GF-D8 (cell line): Measurements from ENCODE around the gene CDT1.
"Not testable (repeated sequence)": the region's sequence is repeated elsewhere in the genome, so short reads cannot be mapped to it uniquely, and the experiment has no call there.

Experiments
- DNase-seq: peaks from one replicate; lab custom pipeline; 2025; lab: John Stamatoyannopoulos, UW

The CDT1 gene

GRCh38 chr16:88769617-88770460, 33.8 kb upstream of the CDT1 start:
- DNase-seq, result peak; percentile 67

GRCh38 chr16:88770461-88771293, 32.9 kb upstream of the CDT1 start:
- peak; percentile 99 for DNase-seq

DNA sequence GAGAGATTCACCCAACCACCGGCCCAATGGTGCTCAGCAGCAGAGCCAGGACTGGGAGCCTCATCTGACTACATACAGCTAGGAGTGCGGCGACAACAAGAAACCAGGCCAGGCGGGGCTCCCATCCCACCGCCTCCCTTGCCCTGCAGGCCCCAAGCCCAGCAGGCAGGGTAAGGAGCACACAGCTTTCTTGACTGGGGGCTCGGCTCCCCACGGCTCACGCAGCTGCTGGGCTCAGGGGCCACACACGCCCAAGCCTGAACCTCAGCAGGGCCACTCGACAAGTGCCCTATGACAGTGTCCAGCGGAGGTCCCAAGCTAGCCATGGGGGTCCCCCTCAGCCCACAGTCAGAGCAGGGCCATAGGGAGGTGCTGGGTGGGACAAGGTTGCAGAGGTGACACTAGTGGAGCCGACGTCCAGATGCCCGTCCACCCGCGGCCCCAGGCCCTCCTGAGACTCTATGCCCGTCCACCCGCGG, 32.3 kb upstream of the CDT1 start:
- DNase-seq, result no peak

GRCh38 chr16:88771781-88772180, 31.8 kb upstream of the CDT1 start:
- DNase-seq, result not testable (repeated sequence)

GRCh38 chr16:88772871-88773811, 30.4 kb upstream of the CDT1 start:
- DNase-seq, result peak; percentile 6

- DNase-seq, result peak; percentile 15
These were observed 29.7 kb upstream of the CDT1 start for GRCh38 chr16:88773812-88774291.

GRCh38 chr16:88774544-88775393, 28.8 kb upstream of the CDT1 start:
- DNase-seq, result no peak

DNA sequence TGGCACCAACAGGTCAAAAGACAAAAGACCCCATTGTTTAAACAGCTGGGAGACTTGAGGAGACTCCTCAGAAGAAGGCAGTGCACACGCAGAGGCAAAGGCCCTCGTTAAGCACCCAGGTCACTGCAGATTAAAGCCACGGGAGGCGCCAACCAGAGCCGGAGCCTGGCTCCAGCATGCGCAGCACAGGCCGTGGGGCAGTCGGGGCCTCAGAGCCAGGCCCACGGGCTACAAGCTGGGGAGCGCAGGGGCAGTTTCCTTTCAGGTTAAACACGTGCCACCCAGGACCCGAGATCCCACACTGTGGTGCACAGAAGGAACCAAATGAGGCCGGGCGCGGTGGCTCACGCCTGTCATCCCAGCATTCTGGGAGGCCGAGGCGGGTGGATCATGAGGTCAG, 27.8 kb upstream of the CDT1 start:
- DNase-seq, result no peak

DNA sequence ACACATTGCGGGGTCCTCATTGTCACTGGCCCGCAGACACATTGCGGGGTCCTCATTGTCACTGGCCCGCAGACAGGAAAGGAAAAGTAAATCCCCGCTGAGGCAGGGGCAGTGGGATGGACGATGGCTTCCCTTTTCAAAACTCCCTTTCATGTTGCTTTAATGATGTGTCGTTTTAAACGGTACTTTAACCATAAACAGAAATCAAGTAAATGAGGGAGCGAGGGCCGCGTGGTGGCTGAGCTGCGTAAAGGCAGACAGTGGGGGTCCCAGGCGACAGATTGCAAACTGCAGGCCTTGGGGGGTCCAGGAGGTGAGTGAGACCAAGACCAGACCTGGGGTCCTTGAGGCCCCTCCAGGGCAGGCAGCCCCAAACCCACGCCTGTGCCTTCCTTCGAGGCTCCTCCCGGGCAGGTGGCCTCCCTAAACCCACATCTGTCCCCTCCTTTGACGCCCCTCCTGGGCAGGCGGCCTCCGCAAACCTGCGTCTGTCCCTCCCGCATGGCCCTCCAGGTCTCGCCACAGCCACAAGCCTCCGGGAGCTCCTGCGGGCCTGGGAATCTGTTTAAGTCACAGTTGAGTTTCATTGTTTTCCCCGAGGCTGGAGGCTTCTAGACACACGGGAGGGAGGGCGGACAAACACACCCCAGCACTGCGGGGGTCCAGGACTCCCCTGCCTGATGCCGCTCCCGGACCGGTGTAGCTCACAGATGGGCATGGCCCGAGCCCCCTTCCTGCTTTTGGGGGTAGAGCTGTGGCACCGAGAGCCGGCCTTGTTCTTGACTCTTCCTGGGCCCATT, 25.9 kb upstream of the CDT1 start:
- no peak for DNase-seq

GRCh38 chr16:88778271-88778525, 25.4 kb upstream of the CDT1 start:
- DNase-seq, result no peak

DNA sequence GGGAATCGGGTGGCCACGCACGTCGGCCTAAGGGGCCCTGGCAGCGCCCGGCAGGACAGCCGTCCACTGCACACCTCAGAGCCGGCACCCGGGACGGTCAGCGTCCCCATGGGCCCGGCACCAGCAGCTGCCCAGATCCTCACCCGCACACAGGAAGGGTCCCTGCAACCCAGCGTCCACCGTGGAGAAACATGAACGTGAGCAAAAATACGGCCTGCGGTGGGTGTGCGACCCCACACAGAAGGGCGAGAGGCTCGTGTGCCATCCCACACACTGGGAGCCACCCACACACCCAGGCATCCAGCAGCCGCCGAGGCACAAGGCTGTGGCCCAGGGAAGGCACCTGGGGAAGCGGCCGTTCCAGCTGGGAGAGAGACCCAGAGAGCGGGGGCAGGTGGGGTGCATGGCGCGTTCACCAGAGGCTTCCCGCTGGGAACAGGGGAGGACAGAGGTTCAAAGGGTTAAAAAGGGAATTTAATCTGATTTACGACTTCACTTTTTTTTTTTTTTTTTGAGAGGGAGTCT, 25.0 kb upstream of the CDT1 start:
- no peak for DNase-seq

- DNase-seq, result no peak
These were observed 24.0 kb upstream of the CDT1 start for GRCh38 chr16:88779406-88780141.

DNA sequence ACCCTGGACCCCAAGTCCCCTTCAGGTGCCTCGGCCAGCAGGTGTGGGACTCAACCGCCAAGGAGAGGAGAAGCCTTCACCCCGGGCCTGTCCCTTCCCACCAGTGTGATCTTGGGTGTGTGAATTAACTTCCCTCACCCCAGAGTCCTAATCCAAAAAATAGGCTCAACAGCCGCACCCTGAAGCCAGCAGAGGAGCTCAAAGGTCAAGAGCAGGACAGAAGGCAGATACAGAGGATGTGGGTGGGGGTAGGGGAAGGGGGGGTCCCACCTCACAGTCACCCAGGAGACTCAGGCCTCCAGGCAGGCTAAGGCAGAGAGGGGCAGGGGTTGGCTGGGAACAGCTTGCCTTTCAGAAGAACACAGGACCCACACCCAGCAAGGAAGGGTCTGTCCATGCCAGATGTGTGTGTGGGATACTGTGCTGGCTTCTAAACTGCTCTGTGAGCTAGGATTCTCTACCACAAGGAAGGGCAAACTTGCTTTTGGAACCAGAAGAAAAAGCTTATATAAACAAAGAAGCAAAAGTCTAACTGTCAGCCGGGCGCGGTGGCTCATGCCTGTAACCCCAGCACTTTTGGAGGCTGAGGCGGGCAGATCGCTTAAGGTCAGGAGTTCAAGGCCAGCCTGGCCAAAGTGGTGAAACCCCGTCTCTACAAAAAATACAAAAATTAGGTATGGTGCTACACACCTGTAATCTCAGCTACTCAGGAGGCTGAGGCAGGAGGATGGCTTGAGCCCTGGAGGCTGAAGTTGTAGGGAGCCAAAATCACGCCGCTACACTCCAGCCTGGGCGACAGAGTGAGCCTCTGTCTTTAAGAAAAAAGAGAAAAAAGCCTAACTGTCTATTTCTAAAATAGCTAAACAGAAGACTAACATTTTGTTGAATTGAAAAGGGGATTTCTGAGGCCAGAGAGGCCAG, 23.2 kb upstream of the CDT1 start:
- no peak for DNase-seq

DNA sequence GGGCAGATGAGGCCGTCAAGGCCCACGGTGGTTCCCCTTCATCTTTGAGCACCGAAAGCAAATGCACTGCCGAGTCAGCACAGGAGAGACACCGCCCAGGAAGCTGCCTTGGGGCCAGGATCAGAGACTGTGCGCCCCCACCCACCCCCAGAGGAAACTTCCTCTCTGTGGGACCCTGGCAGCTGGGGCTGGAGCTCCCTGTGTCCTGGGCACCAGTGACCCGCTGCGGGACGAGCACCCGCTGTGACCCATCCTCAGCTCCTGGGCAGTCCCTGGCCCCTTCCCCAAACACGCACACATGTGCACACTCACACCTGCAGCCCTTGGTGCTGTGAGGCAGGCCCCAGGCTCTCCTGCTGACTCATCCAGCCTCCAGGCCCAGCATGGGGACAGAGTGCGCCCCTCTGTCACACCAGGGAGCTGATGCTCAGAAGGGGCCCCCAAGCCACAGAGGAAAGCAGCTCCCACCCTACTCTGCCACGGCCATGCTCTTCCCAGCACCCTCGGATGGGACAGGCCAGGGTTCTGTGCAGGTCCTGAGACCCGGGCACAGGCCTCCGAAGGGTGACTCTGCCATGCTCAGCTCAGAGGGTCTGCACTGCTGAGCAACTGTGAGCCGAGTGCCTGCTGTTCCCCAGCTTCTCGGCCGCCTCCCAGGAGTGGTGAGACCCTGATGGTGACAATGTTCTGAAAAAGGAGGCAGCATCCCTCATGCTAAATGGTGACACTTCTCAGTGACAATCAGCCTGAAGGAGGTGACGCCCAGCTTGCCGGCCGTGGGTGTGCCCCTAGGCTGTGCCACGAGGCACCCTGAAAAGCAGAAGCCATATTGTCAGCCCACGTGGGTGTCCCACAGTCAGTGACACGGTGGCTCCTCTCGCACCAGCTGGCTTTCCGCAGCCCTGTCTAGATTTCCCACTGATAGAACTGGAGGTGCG, 22.2 kb upstream of the CDT1 start:
- DNase-seq, result peak; percentile 54

DNA sequence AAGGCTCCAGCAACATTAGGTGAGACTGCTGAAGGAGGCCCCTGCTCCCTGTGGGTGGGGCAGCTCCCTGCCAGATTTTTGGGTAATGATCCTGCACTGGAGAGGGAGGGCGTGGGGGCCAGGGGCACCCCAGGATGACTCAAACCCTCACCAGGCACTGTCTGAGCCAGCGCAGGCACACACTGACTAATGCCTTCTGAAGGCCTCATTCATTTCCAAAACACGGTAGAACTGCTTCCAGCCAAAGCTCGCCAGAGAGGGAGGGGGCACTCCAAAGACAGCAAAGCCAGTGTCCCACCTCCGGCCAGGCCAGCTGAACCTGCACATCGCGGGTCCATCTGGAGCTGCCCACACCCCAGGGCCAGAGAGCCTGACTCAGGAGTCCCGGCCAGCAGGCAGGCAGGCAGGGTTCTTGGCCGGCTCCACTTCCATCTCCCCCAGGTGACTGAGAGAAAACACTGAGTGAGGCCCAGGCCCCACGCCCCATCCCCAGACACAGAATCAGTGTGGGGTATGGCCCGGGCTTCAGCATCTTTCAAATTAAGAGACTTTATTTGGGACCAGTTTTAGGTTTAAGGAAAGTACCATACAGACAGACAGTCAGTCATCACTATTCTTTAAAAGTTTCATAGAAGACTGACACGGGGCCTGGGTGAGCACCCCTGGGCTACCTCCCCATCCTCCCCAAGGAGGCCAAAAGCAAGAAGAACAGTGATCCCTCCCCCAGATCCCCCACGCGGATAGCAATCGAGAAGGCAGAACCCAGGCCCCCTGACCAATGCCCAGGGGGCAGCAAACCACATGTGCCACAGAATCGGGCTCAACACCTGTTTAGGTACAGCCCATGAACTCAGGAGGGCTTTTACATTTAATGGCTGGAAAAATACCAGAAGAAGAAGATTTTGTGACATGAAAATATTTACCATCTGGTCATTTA, 20.9 kb upstream of the CDT1 start:
- DNase-seq, result no peak
